GM23248 (cell line): ENCODE results near the gene RAB27B. TPM values are rescaled to one million over a fixed set of nuclear protein-coding genes. Genes with fewer than 3 reads are reported as not detected.

ENCODE experiments used
- DNase-seq: peaks from one replicate; pipeline ENCODE4 v3.0.0-alpha.2; 2015
- H2AFZ ChIP-seq: fragments of 200-600 bp; sonication (generic); 2 replicates; pipeline ENCODE4 v1.6.1; 2016; ENCODE audit warnings: antibody characterized with exemption
- H3F3A ChIP-seq: fragments of 200-600 bp; sonication (generic); 2 replicates; pipeline ENCODE4 v1.6.1; 2016; ENCODE audit warnings: mild to moderate bottlenecking, antibody characterized with exemption, mixed run types; ENCODE audit not compliant: insufficient read depth
- H3K27ac ChIP-seq: fragments of 200-600 bp; sonication (generic); 2 replicates; pipeline ENCODE4 v1.5.1; 2016; ENCODE audit warnings: mild to moderate bottlenecking
- H3K27me3 ChIP-seq: fragments of 200-600 bp; sonication (generic); replicated peaks from 2 replicates; pipeline ENCODE4 v1.6.1; 2016; ENCODE audit warnings: mild to moderate bottlenecking; ENCODE audit not compliant: insufficient read depth
- H3K36me3 ChIP-seq: fragments of 200-600 bp; sonication (generic); 2 replicates; pipeline ENCODE4 v1.6.1; 2016; ENCODE audit warnings: low read depth, mild to moderate bottlenecking
- H3K4me1 ChIP-seq: fragments of 200-600 bp; sonication (generic); 2 replicates; pipeline ENCODE4 v1.6.1; 2016; ENCODE audit warnings: mild to moderate bottlenecking; ENCODE audit not compliant: insufficient read depth
- H3K4me2 ChIP-seq: fragments of 200-600 bp; sonication (generic); one replicate; pipeline ENCODE4 v1.6.1; 2016; ENCODE audit warnings: mild to moderate bottlenecking; ENCODE audit not compliant: unreplicated experiment
- H3K4me3 ChIP-seq: fragments of 200-600 bp; sonication (generic); 2 replicates; pipeline ENCODE4 v1.5.1; 2016; ENCODE audit warnings: mild to moderate bottlenecking
- H3K79me2 ChIP-seq: fragments of 200-600 bp; sonication (generic); 2 replicates; pipeline ENCODE4 v1.6.1; 2016; ENCODE audit warnings: mild to moderate bottlenecking; ENCODE audit not compliant: insufficient read depth
- H3K9ac ChIP-seq: fragments of 200-600 bp; sonication (generic); 2 replicates; pipeline ENCODE4 v1.6.1; 2016; ENCODE audit warnings: mild to moderate bottlenecking
- H3K9me2 ChIP-seq: fragments of 200-600 bp; sonication (generic); 2 replicates; pipeline ENCODE4 v1.6.1; 2016; ENCODE audit warnings: mixed run types, mild to moderate bottlenecking, moderate library complexity; ENCODE audit not compliant: insufficient read depth
- H3K9me3 ChIP-seq: fragments of 200-600 bp; sonication (generic); one replicate; pipeline ENCODE4 v1.6.1; 2017; ENCODE audit warnings: low read depth
- H4K20me1 ChIP-seq: fragments of 200-600 bp; sonication (generic); 2 replicates; pipeline ENCODE4 v1.6.0; 2016; ENCODE audit not compliant: insufficient read depth
- EZH2 ChIP-seq: fragments of 200-600 bp; sonication (generic); IDR thresholded peaks from 2 replicates; pipeline ENCODE4 v1.6.1; 2018; ENCODE audit warnings: antibody characterized with exemption, mild to moderate bottlenecking; ENCODE audit not compliant: insufficient read depth, poor library complexity, severe bottlenecking
- EZH2phosphoT487 ChIP-seq: fragments of 200-600 bp; sonication (generic); IDR thresholded peaks from 2 replicates; pipeline ENCODE4 v1.6.1; 2018; ENCODE audit warnings: antibody characterized with exemption, moderate library complexity, mild to moderate bottlenecking, low read depth; ENCODE audit not compliant: insufficient read depth
- WGBS, 2 experiments: methylation state at CpG; one replicate each; pipeline ENCODE4 v1.1.6; 2015 to 2017; ENCODE audit warnings: low lambda C conversion rate in 2 of 2, low coverage in 1 of 2; ENCODE audit errors: missing lambda C conversion rate in 2 of 2; 5-methylcytosine and 5-hydroxymethylcytosine counted together
- in situ Hi-C: fragments of 300-500 bp; cut with MboI; formaldehyde crosslinking; loops from 2 replicates; pipeline ENCODE4 v1.15.0; 2020
- polyA plus RNA-seq: library from polyadenylated mRNA; unstranded; fragments of >200 nt; fragmentation: Nextera tagmentation; extraction: Ambion mirVana; gene quantifications from 2 replicates; pipeline ENCODE4 v1.2.1, GENCODE V29; 2016
- total RNA-seq: library from RNA; depleted of rRNA; stranded (reverse); fragments of >200 nt; shearing (Covaris generic); gene quantifications from 2 replicates; pipeline ENCODE4 v1.2.3, GENCODE V29; 2014

The RAB27B gene
- total and polyA plus RNA-seq, 2 experiments from 2014 or later, result 0.45 to 0.54 TPM

- H3K4me1 ChIP-seq, result no peaks in the 10 kb centered on the region
- H3K9ac ChIP-seq, result no peak overlapping the region
- no peak overlapping the region for H3K4me2 ChIP-seq
- H2AFZ ChIP-seq, result no peak overlapping the region
- no peaks in the 10 kb centered on the region for H4K20me1 ChIP-seq
- no peak for DNase-seq
- no peaks in the 10 kb centered on the region for H3K9me3 ChIP-seq
- no peak overlapping the region for H3K4me3 ChIP-seq
- H3K27me3 ChIP-seq, result no peaks in the 10 kb centered on the region
- no peaks in the 10 kb centered on the region for H3K9me2 ChIP-seq
- H3K27ac ChIP-seq, result no peak overlapping the region
- in situ Hi-C loops, result no loop called here
- WGBS, 2 experiments, result 100% methylated on average over 1 of the region's 1 CpG
- TF ChIP-seq EZH2phosphoT487 (no peak), EZH2 (no peak)
- no peaks in the 10 kb centered on the region for H3K79me2 ChIP-seq
- H3F3A ChIP-seq, result no peaks in the 10 kb centered on the region; the same call in 1 of the 2 replicates
- H3K36me3 ChIP-seq, result no peaks in the 10 kb centered on the region
Observed at GRCh38 chr18:54829856-54830255, 1.6 kb downstream of the RAB27B start.

- Histone ChIP-seq H3K4me3 (no peak overlapping the region), H3K4me1 (no peaks in the 10 kb centered on the region), H3K27ac (no peak overlapping the region), H3K27me3 (no peaks in the 10 kb centered on the region), H3K9me2 (no peaks in the 10 kb centered on the region), H2AFZ (no peak overlapping the region), H3K36me3 (no peaks in the 10 kb centered on the region), H3F3A (no peaks in the 10 kb centered on the region; the same call in 1 of the 2 replicates), H3K4me2 (no peak overlapping the region), H4K20me1 (no peaks in the 10 kb centered on the region), H3K9ac (no peak overlapping the region), H3K79me2 (no peaks in the 10 kb centered on the region), H3K9me3 (no peaks in the 10 kb centered on the region)
- 50 to 80% methylated on average over 1 of the region's 1 CpG for WGBS, 2 experiments
- in situ Hi-C loops, result no loop called here
- TF ChIP-seq EZH2 (no peak), EZH2phosphoT487 (no peak)
- peak; percentile 6 for DNase-seq
Observed at GRCh38 chr18:54830260-54830659, 2.0 kb downstream of the RAB27B start.

DNA sequence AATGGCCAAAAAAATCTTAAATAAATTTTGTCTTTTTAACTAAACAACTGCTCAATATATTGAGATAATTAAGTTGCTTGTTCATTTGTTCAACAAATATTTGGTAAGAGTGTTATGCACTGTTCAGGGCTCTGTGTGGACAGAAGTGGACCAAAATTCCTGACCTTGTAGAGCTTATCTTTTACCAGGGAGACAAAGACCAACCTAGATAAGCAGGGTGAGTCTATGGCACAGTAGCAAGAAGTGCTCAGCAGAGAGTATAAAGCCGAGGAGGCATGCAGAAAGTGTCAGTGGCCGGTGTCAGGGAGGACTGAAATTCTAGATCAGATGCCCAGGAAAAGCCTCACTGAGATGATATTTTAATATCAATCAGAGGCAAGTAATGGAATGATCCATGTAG is 2.6 kb downstream of the RAB27B start:
- H3K27ac ChIP-seq, result no peak overlapping the region
- no peaks in the 10 kb centered on the region for H3K36me3 ChIP-seq
- TF ChIP-seq EZH2phosphoT487, result no peak
- TF ChIP-seq EZH2, result no peak
- DNase-seq, result no peak
- H3K9ac ChIP-seq, result no peak overlapping the region
- no peak overlapping the region for H3K4me2 ChIP-seq
- in situ Hi-C loops, result no loop called here
- H3K79me2 ChIP-seq, result no peaks in the 10 kb centered on the region
- no peaks in the 10 kb centered on the region for H3K9me2 ChIP-seq
- H3K27me3 ChIP-seq, result no peaks in the 10 kb centered on the region
- H3K4me1 ChIP-seq, result no peaks in the 10 kb centered on the region
- H3K4me3 ChIP-seq, result no peak overlapping the region
- H2AFZ ChIP-seq, result no peak overlapping the region
- no peaks in the 10 kb centered on the region; the same call in 1 of the 2 replicates for H3F3A ChIP-seq
- H3K9me3 ChIP-seq, result no peaks in the 10 kb centered on the region
- 72 to 82% methylated on average over 2 of the region's 2 CpGs for WGBS, 2 experiments
- no peaks in the 10 kb centered on the region for H4K20me1 ChIP-seq

DNA sequence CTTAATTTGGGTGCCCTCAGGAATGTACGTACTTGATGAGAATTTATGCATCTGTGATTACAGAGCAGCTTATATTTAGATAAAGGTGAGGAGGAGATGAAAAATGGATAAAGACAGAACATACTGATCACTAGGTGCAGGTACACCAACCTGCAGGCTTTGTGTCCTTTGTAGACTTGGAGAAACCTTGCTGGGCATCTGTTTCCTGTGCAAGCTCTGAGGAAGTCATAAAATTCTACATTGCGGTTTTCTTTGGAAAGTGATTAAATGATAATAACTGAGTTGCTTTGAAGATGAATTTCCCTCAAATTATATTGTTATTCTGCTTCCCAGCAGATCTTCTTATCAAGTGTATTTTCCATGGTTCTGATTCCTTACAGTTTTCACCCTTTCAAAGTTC is 7.7 kb downstream of the RAB27B start:
- H2AFZ ChIP-seq, result no peak overlapping the region
- TF ChIP-seq EZH2 (no peak), EZH2phosphoT487 (no peak)
- no peaks in the 10 kb centered on the region for H3K9me3 ChIP-seq
- DNase-seq, result no peak
- no peaks in the 10 kb centered on the region for H4K20me1 ChIP-seq
- H3K27me3 ChIP-seq, result no peaks in the 10 kb centered on the region
- H3K9me2 ChIP-seq, result no peaks in the 10 kb centered on the region
- no peak overlapping the region for H3K4me3 ChIP-seq
- no peaks in the 10 kb centered on the region for H3K4me1 ChIP-seq
- in situ Hi-C loops, result no loop called here
- WGBS, 2 experiments, result 79 to 80% methylated on average over 2 of the region's 2 CpGs
- H3K36me3 ChIP-seq, result no peaks in the 10 kb centered on the region
- H3K9ac ChIP-seq, result no peak overlapping the region
- no peak overlapping the region for H3K27ac ChIP-seq
- H3K4me2 ChIP-seq, result no peak overlapping the region
- no peaks in the 10 kb centered on the region for H3K79me2 ChIP-seq
- H3F3A ChIP-seq, result no peaks in the 10 kb centered on the region

- no peaks in the 10 kb centered on the region for H3K36me3 ChIP-seq
- no peak overlapping the region for H3K27ac ChIP-seq
- peaks cover 7% of the 10 kb centered on the region; the same call in 1 of the 2 replicates for H3F3A ChIP-seq
- H3K4me3 ChIP-seq, result no peak overlapping the region
- H3K9me3 ChIP-seq, result no peaks in the 10 kb centered on the region
- H3K9ac ChIP-seq, result no peak overlapping the region
- DNase-seq, result peak; percentile 52
- peaks cover 10% of the 10 kb centered on the region for H3K4me1 ChIP-seq
- H4K20me1 ChIP-seq, result no peaks in the 10 kb centered on the region
- WGBS, 2 experiments, result 26 to 29% methylated on average over 2 of the region's 2 CpGs
- no peaks in the 10 kb centered on the region for H3K27me3 ChIP-seq
- H3K4me2 ChIP-seq, result no peak overlapping the region
- TF ChIP-seq EZH2phosphoT487, result no peak
- TF ChIP-seq EZH2, result no peak
- in situ Hi-C loops, result no loop called here
- no peaks in the 10 kb centered on the region for H3K79me2 ChIP-seq
- 0 out of 2 replicates have a peak overlapping the region, but pooled peaks have one; percentile 4 for H2AFZ ChIP-seq
- no peaks in the 10 kb centered on the region for H3K9me2 ChIP-seq
Observed at GRCh38 chr18:54843314-54843713, 15.0 kb downstream of the RAB27B start.
